Keratinocyte (primary cell): Measurements from ENCODE around the gene NPTX1. TPM values are rescaled to one million over a fixed set of nuclear protein-coding genes. Genes with fewer than 3 reads are reported as not detected.

Source experiments
- DNase-seq: peaks from one replicate; pipeline ENCODE4 v3.0.0-alpha.2; 2011; ENCODE audit warnings: low read depth, missing footprints, low spot score
- FAIRE-seq: peaks from 2 replicates; lab custom pipeline; 2011; peaks lifted over from hg19 to GRCh38; lab: Jason Lieb, UNC
- H2AFZ ChIP-seq: 2 replicates; pipeline ENCODE4 v1.6.0; 2012; ENCODE audit warnings: low read length, control low read depth, inconsistent platforms; ENCODE audit not compliant: control insufficient read depth
- H3K27ac ChIP-seq: 2 replicates; pipeline ENCODE4 v1.5.1; 2011; ENCODE audit warnings: low read length; ENCODE audit not compliant: control insufficient read depth, insufficient read depth
- H3K27me3 ChIP-seq: 3 replicates; pipeline ENCODE4 v1.6.0; 2011; ENCODE audit warnings: low read length; ENCODE audit not compliant: control insufficient read depth, insufficient read depth; ENCODE audit errors: extremely low read depth
- H3K36me3 ChIP-seq, 2 experiments: 2 replicates in 1 of 2; 3 replicates in 1 of 2; pipeline ENCODE4 v1.5.1; 2011; ENCODE audit warnings: low read length in 2 of 2, mild to moderate bottlenecking in 1 of 2; ENCODE audit not compliant: control insufficient read depth in 2 of 2, insufficient read depth in 2 of 2; ENCODE audit errors: extremely low read depth in 1 of 2
- H3K4me1 ChIP-seq: 3 replicates; pipeline ENCODE4 v1.5.1; 2011; ENCODE audit warnings: low read length; ENCODE audit not compliant: control insufficient read depth, insufficient read depth; ENCODE audit errors: extremely low read depth
- H3K4me2 ChIP-seq: 3 replicates; pipeline ENCODE4 v1.6.0; 2011; ENCODE audit warnings: low read depth, low read length; ENCODE audit not compliant: control insufficient read depth, insufficient read depth; ENCODE audit errors: extremely low read depth
- H3K4me3 ChIP-seq, 3 experiments: fragments of 200-600 bp in 1 of 3; sonication (generic) in 1 of 3; 2 replicates in 2 of 3; 3 replicates in 1 of 3; pipeline ENCODE4 v1.5.1; 2011 to 2016; ENCODE audit warnings: low read length in 3 of 3, mild to moderate bottlenecking in 3 of 3, control low read depth in 2 of 3, inconsistent platforms in 1 of 3, low read depth in 1 of 3, mixed read lengths in 1 of 3, mixed run types in 1 of 3, moderate library complexity in 1 of 3; ENCODE audit not compliant: control insufficient read depth in 2 of 3, insufficient read depth in 2 of 3; ENCODE audit errors: extremely low read depth in 1 of 3
- H3K79me2 ChIP-seq: 2 replicates; pipeline ENCODE4 v1.6.0; 2012; ENCODE audit warnings: low read length; ENCODE audit not compliant: control insufficient read depth, insufficient read depth
- H3K9ac ChIP-seq: 3 replicates; pipeline ENCODE4 v1.6.0; 2011; ENCODE audit warnings: low read length; ENCODE audit not compliant: control insufficient read depth, insufficient read depth; ENCODE audit errors: extremely low read depth
- H3K9me1 ChIP-seq: 3 replicates; pipeline ENCODE4 v1.6.0; 2011; ENCODE audit warnings: low read length; ENCODE audit not compliant: control insufficient read depth, insufficient read depth; ENCODE audit errors: extremely low read depth
- H3K9me3 ChIP-seq: 2 replicates; pipeline ENCODE4 v1.5.1; 2012; ENCODE audit warnings: low read depth, low read length; ENCODE audit not compliant: control insufficient read depth
- H4K20me1 ChIP-seq: 3 replicates; pipeline ENCODE4 v1.6.0; 2011; ENCODE audit warnings: low read length; ENCODE audit not compliant: control insufficient read depth, insufficient read depth; ENCODE audit errors: extremely low read depth
- EZH2 ChIP-seq: IDR thresholded peaks from one replicate; pipeline ENCODE4 v1.6.1; 2012; ENCODE audit warnings: inconsistent platforms, mild to moderate bottlenecking, low read length, moderate library complexity
- dilution Hi-C: fragments of 300-500 bp; cut with MboI; formaldehyde crosslinking; loops from one replicate; pipeline ENCODE4 v1.7.0; 2020; ENCODE audit warnings: low sequenced_read_pairs; ENCODE audit not compliant: extremely low pct_ligation_motif_present
- polyA plus RNA-seq, 5 experiments: library from polyadenylated mRNA; depleted of rRNA in 3 of 5; stranded (reverse) in 3 of 5; stranded (forward) in 1 of 5; unstranded in 1 of 5; fragments of >200 nt; gene quantifications; 1 replicate in 1 of 5; 2 replicates in 3 of 5; 3 replicates in 1 of 5; pipeline versions ENCODE4 v1.2.1 to v1.2.3, GENCODE V29; 2011 to 2012; ENCODE audit warnings: missing spikeins in 2 of 5, low read depth in 1 of 5, low replicate concordance in 1 of 5
- TF ChIP-seq, protein P1 (sequence below), 3 experiments: IDR thresholded peaks in 1 of 3; conservative IDR thresholded peaks in 1 of 3; optimal IDR thresholded peaks in 1 of 3; 2 replicates in 2 of 3; 3 replicates in 1 of 3; pipeline versions ENCODE3 to v1.5.1; 2011; ENCODE audit warnings: low read length in 3 of 3, mild to moderate bottlenecking in 3 of 3, moderate library complexity in 2 of 3, control low read depth in 1 of 3, inconsistent platforms in 1 of 3; ENCODE audit not compliant: insufficient read depth in 2 of 3; ENCODE audit errors: extremely low read depth in 1 of 3

Gene NPTX1
- polyA plus RNA-seq, 1 donor (not counting 4 experiments of a cell fraction or from before 2014, with no cell fraction given): 0.03 TPM

DNA sequence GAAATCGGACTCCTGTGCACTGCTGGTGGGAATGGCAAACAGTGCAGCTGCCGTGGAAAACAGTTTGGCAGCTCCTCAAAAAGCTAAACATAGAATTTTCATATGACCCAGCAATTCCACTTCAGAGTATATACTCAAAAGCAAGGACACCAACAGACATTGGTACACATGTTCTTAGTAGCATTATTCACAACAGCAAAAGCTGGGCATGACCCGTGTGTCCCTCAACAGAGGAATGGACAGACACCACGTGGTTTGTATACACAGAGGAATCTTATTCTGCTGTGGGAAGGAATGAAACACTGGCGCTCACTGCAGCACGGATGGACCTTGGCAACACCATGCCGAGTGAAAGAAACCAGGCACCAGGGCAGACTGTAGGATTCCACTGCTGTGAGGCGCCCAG lies 16.0 kb downstream of the NPTX1 start:
- peaks cover 26% of the 10 kb centered on the region for H3K27me3 ChIP-seq
- DNase-seq (no peak), FAIRE-seq (no peak)
- TF ChIP-seq, protein P1, sequence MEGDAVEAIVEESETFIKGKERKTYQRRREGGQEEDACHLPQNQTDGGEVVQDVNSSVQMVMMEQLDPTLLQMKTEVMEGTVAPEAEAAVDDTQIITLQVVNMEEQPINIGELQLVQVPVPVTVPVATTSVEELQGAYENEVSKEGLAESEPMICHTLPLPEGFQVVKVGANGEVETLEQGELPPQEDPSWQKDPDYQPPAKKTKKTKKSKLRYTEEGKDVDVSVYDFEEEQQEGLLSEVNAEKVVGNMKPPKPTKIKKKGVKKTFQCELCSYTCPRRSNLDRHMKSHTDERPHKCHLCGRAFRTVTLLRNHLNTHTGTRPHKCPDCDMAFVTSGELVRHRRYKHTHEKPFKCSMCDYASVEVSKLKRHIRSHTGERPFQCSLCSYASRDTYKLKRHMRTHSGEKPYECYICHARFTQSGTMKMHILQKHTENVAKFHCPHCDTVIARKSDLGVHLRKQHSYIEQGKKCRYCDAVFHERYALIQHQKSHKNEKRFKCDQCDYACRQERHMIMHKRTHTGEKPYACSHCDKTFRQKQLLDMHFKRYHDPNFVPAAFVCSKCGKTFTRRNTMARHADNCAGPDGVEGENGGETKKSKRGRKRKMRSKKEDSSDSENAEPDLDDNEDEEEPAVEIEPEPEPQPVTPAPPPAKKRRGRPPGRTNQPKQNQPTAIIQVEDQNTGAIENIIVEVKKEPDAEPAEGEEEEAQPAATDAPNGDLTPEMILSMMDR (optimal IDR thresholded peaks at IDR 0.05 in 1 of 3, IDR thresholded peaks at IDR 0.05 in 1 of 3, conservative IDR thresholded peaks at IDR 0.05 in 1 of 3; ENCODE audit: extremely low read depth in 1 of 3, insufficient read depth in 2 of 3, low read length in 3 of 3): no peak
- no peak for TF ChIP-seq EZH2
- H4K20me1 ChIP-seq: no peaks in the 10 kb centered on the region
- H2AFZ ChIP-seq: no peak overlapping the region
- H3K36me3 ChIP-seq: no peaks in the 10 kb centered on the region
- H3K4me1 ChIP-seq: peaks cover 5% of the 10 kb centered on the region
- no peaks in the 10 kb centered on the region for H3K9me3 ChIP-seq
- no peaks in the 10 kb centered on the region for H3K9me1 ChIP-seq
- no peaks in the 10 kb centered on the region for H3K79me2 ChIP-seq
- dilution Hi-C loops: no loop called here
- H3K9ac ChIP-seq: no peak overlapping the region
- no peak overlapping the region for H3K4me3 ChIP-seq
- no peak overlapping the region for H3K27ac ChIP-seq
- no peak overlapping the region for H3K4me2 ChIP-seq

DNA sequence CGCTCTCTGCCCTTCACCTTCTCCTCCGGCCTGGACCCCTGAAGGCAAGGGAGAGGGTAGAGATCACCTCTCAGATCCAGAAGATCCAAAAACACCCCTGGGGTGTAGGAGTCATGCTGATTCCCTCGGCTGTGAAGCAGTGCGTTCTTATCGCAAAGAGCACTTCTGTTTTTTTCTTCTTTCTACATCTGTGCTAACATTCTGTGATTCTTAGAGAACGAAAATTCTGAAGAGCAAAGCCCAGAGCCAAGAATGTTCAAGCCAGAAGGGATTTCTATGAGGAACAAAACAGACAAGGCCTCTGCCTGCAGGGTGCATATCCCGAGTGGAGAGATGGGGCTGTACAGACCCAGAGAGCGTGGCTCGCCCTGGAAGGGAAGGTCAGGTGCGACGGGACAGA lies 17.2 kb downstream of the NPTX1 start:
- no peak overlapping the region for H3K9ac ChIP-seq
- H3K27ac ChIP-seq: no peak overlapping the region
- H3K36me3 ChIP-seq: no peaks in the 10 kb centered on the region
- no peaks in the 10 kb centered on the region for H3K79me2 ChIP-seq
- H3K9me3 ChIP-seq: no peaks in the 10 kb centered on the region
- peaks cover 19% of the 10 kb centered on the region for H3K27me3 ChIP-seq
- H3K9me1 ChIP-seq: no peaks in the 10 kb centered on the region
- TF ChIP-seq, protein P1 (optimal IDR thresholded peaks at IDR 0.05 in 1 of 3, IDR thresholded peaks at IDR 0.05 in 1 of 3, conservative IDR thresholded peaks at IDR 0.05 in 1 of 3; ENCODE audit: extremely low read depth in 1 of 3, insufficient read depth in 2 of 3, low read length in 3 of 3): no peak
- TF ChIP-seq EZH2: no peak
- peaks cover 9% of the 10 kb centered on the region for H3K4me1 ChIP-seq
- H4K20me1 ChIP-seq: no peaks in the 10 kb centered on the region
- H2AFZ ChIP-seq: no peak overlapping the region
- H3K4me3 ChIP-seq: no peak overlapping the region
- DNase-seq (no peak), FAIRE-seq (no peak)
- dilution Hi-C loops: no loop called here
- no peak overlapping the region for H3K4me2 ChIP-seq
